AG04449 (cell line): ENCODE measurements around the gene STX3.

Experiments
- CTCF ChIA-PET: fragments of 350-600 bp; formaldehyde crosslinking; extraction: SDS; loops from one replicate; lab custom pipeline; 2021; ENCODE audit warnings: antibody characterized with exemption; lab: Yijun Ruan, JAX
- POLR2A ChIA-PET: fragments of 400-600, 350-600 bp; formaldehyde crosslinking; extraction: SDS; loops from one replicate; lab custom pipeline; 2020; ENCODE audit warnings: antibody characterized with exemption, inconsistent platforms; lab: Yijun Ruan, JAX
- DNase-seq: peaks from one replicate; pipeline ENCODE4 v3.0.0-alpha.2; 2010; ENCODE audit warnings: low read depth, low spot score
- H3K4me3 ChIP-seq: 2 replicates; pipeline ENCODE4 v1.5.1; 2011; ENCODE audit warnings: low read depth, mild to moderate bottlenecking, control low read depth, low read length
- CTCF ChIP-seq: IDR thresholded peaks from one replicate; pipeline ENCODE4 v1.5.1; 2011; ENCODE audit warnings: mild to moderate bottlenecking, moderate library complexity, low read length, control low read depth, inconsistent platforms; ENCODE audit not compliant: insufficient read depth; ENCODE audit errors: missing control alignments

STX3 gene

GRCh38 chr11:59854871-59855270, 99.7 kb downstream of the STX3 start:
- CTCF ChIA-PET = no interaction called here
- no peak overlapping the region for H3K4me3 ChIP-seq
- POLR2A ChIA-PET = no interaction called here
- DNase-seq = no peak
- TF ChIP-seq CTCF = no peak
